C4-2B (cell line): ENCODE data around the gene TNFRSF1B.

ENCODE experiments used
- ZFX ChIP-seq: fragments of 450-650 bp; IDR thresholded peaks from 2 replicates; pipeline ENCODE4 v1.6.1; 2017
- TF ChIP-seq, protein P1 (sequence below): fragments of 450-650 bp; conservative IDR thresholded peaks from 2 replicates; pipeline ENCODE4 v1.5.1; 2017; ENCODE audit warnings: mild to moderate bottlenecking

GRCh38 chr1:12249181-12249580 lies 82.4 kb downstream of the TNFRSF1B start:
- TF ChIP-seq, protein P1, sequence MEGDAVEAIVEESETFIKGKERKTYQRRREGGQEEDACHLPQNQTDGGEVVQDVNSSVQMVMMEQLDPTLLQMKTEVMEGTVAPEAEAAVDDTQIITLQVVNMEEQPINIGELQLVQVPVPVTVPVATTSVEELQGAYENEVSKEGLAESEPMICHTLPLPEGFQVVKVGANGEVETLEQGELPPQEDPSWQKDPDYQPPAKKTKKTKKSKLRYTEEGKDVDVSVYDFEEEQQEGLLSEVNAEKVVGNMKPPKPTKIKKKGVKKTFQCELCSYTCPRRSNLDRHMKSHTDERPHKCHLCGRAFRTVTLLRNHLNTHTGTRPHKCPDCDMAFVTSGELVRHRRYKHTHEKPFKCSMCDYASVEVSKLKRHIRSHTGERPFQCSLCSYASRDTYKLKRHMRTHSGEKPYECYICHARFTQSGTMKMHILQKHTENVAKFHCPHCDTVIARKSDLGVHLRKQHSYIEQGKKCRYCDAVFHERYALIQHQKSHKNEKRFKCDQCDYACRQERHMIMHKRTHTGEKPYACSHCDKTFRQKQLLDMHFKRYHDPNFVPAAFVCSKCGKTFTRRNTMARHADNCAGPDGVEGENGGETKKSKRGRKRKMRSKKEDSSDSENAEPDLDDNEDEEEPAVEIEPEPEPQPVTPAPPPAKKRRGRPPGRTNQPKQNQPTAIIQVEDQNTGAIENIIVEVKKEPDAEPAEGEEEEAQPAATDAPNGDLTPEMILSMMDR: no peak
- no peak for TF ChIP-seq ZFX
